NCI-H1417 (cell line): ENCODE results near the gene VPS72.
"Not testable (repeated sequence)": the region's sequence is repeated elsewhere in the genome, so short reads cannot be mapped to it uniquely, and the experiment has no call there.

Experiments used
- DNase-seq, 3 experiments: peaks; one replicate each; lab custom pipeline; 2025; lab: John Stamatoyannopoulos, UW

Gene VPS72

GRCh38 chr1:151189637-151190445 is at the start of gene VPS72:
Gene VPS72, minus strand, starts transcription at chr1:151190197. Its CDS starts 76 bp downstream, at chr1:151190121.
- peak; percentile 91 to 97 (median 93) for DNase-seq

GRCh38 chr1:151238467-151238739 is 48.4 kb upstream of the VPS72 start:
- no peak for DNase-seq

- DNase-seq: no peak
Observed at GRCh38 chr1:151237678-151238466, 47.9 kb upstream of the VPS72 start.

GRCh38 chr1:151235235-151235634 is 45.2 kb upstream of the VPS72 start:
- no peak for DNase-seq

GRCh38 chr1:151222130-151222529 is 32.1 kb upstream of the VPS72 start:
- no peak for DNase-seq

- DNase-seq: no peak
Observed at GRCh38 chr1:151221616-151222015, 31.6 kb upstream of the VPS72 start.

GRCh38 chr1:151213560-151213959 is 23.6 kb upstream of the VPS72 start:
- no peak for DNase-seq

GRCh38 chr1:151211972-151212705 is 22.1 kb upstream of the VPS72 start:
- no peak for DNase-seq

- no peak for DNase-seq
Observed at GRCh38 chr1:151210830-151211229, 20.8 kb upstream of the VPS72 start.

- DNase-seq: not testable (repeated sequence)
Observed at GRCh38 chr1:151205381-151205965, 15.5 kb upstream of the VPS72 start.

GRCh38 chr1:151199873-151200581 is 10.0 kb upstream of the VPS72 start:
- no peak for DNase-seq

- DNase-seq: peak; percentile 97 to 100 (median 99)
Observed at GRCh38 chr1:151198254-151199127, 8.5 kb upstream of the VPS72 start, which contains the start of gene PIP5K1A. Gene PIP5K1A, plus strand, starts transcription at chr1:151198552. Its CDS starts 445 bp downstream, at chr1:151198997.

GRCh38 chr1:151197863-151198253 is 7.9 kb upstream of the VPS72 start:
- DNase-seq: no peak

GRCh38 chr1:151196292-151196800 is 6.3 kb upstream of the VPS72 start:
- DNase-seq: peak; percentile 71 to 92 (median 85)

- not testable (repeated sequence) for DNase-seq
Observed at GRCh38 chr1:151194894-151195594, 5.0 kb upstream of the VPS72 start.

GRCh38 chr1:151193856-151194255 is 3.9 kb upstream of the VPS72 start:
- DNase-seq: no peak

GRCh38 chr1:151193304-151193703 is 3.3 kb upstream of the VPS72 start:
- DNase-seq: no peak

- no peak for DNase-seq
Observed at GRCh38 chr1:151192047-151192446, 2.0 kb upstream of the VPS72 start.

GRCh38 chr1:151188667-151189066 is 1.3 kb downstream of the VPS72 start:
- not testable (repeated sequence) for DNase-seq

GRCh38 chr1:151187205-151187604 is 2.8 kb downstream of the VPS72 start:
- no peak for DNase-seq
